Measurements from ENCODE around the gene FBXL14.
"Not testable (repeated sequence)": the region's sequence is repeated elsewhere in the genome, so short reads cannot be mapped to it uniquely, and the experiment has no call there.

The FBXL14 gene

DNA sequence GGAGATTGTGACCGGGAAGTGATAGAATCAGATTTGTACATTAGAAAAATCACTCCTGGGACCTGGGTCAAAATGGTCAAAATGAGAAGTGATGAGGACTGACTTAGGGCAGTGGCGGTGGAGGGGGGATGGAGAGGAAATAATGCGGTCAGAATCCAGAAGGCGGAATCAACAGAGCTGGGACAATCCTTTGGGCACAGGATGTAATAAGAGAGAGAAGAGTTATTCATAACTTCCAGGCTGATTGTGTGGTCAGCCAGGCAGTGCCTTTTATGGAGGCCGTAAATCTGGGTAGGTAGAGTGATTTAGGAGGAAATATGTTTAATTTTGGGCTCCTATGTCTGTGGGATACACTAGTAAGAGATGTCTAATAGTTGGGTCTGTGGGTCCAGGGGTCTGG is 21.6 kb downstream of the FBXL14 start:
- DNase-seq (ENCODE audit: low spot score): no peak

DNA sequence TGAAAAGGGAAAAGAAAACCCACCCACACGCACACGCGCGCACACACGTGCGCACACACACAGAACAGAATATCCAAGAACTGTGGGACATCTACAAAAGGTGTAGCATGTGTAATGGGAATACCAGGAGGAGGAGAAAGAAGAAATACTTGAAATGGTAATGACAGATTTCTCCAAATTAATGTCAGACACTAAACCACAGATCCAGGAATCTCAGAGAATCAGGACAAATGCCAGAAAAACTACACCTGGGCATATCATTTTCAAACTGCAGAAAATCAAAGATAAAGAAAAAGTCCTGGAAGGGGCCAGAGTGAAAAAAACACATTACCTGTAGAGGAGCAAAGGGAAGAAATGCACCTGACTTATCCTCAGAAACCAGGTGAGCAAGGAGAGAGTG is 26.5 kb downstream of the FBXL14 start:
- no peak for DNase-seq (ENCODE audit: low spot score)

DNA sequence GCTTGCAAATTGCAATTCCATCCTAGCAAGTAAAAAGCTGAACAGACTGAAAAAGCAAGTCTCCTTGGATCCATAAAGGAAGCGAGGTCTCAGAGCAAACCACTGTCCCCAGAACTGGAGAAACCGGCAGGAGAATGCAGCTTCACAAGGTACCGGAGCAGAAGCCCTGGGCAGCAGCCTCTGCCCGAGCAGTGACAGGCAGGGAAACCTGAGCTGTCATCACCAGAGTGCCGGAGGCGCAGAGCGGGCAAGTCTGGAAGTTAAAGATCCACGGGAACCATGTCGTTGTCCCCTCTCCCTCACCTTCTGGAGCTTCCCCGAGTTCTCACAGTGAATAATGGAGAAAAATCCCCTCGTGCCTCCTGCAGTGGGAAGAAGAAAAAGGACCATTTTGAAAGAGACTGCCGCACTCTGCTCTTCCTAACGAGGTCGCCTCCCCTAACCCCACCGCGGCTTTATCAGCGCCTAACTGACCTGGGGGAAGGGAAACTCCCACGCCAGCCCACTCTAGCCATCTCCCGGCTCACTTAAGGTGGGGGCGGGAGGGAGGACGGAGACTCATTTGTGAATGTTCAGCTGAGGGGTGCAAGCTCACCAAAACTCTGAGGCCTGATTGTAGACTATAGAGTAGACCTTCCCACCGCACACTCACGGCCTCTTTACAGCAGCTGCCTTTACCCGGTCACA is 27.8 kb downstream of the FBXL14 start:
- no peak for DNase-seq (ENCODE audit: low spot score)

GRCh38 chr12:1565172-1565571 is 29.2 kb downstream of the FBXL14 start:
- no peak for DNase-seq (ENCODE audit: low spot score)

- DNase-seq (ENCODE audit: low spot score): no peak
Observed at GRCh38 chr12:1564067-1564466, 30.3 kb downstream of the FBXL14 start.

- DNase-seq (ENCODE audit: low spot score): no peak
Observed at GRCh38 chr12:1562813-1563407, 31.5 kb downstream of the FBXL14 start.

DNA sequence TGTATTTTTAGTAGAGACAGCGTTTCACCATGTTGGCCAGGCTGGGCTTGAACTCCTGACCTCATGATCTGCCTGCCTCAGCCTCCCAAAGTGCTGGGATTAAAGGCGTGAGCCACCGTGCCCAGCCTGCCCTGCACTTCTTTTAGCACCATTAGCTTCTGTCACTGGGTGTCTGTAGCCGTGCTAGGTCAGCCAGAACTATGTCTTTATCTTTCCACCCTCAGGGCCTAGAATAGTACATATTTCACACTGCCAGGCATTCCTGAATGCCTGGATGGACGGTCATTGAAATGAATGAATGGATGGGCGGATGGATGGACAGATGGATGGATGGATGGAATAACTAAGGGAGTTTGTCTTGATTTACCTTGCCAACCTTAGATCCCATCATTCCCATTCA is 33.7 kb downstream of the FBXL14 start:
- DNase-seq (ENCODE audit: low spot score): no peak

DNA sequence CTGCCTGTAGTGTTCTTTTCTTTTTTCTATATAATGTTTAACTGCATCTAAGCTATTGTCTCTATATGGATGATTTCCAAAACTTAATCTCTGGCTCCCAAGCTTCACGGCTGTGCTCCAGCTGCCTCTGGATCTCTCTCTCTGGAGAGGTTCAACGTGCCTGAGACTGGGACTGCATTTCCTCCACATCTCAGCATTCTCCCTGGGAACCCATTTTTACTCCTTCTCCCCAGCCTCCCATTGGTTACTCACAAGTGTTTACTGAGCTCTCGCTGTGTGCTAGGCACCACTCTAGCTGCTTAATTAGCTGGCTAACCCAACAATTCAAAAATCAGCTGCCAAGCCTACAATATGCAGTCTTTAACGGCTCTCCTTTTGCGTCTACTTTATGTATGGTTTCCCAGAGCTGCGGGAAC is 34.7 kb downstream of the FBXL14 start:
- DNase-seq (ENCODE audit: low spot score): no peak

GRCh38 chr12:1558108-1558507 is 36.3 kb downstream of the FBXL14 start:
- not testable (repeated sequence) for DNase-seq (ENCODE audit: low spot score)

- DNase-seq (ENCODE audit: low spot score): no peak
Observed at GRCh38 chr12:1553987-1554982, 40.1 kb downstream of the FBXL14 start.

DNA sequence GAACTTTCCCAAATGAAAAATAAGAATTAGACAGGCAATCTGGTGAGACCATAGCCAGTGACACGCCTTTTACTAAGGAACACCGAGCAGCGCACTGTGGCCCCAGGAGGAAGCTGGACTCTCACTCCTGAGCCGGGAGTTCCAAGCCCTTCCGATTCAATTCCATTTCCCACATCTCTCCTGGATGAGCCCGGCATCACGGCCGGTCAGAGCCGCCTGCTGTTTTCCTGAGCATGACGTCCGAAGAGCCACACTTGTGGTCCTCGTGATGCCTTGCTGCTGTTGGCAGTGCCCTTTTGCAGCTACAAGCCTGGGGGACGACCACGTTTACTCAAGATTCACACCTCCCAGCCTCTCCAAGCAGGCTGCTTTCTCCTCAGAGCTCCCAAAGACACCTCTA is 40.8 kb downstream of the FBXL14 start:
- no peak for DNase-seq (ENCODE audit: low spot score)

DNA sequence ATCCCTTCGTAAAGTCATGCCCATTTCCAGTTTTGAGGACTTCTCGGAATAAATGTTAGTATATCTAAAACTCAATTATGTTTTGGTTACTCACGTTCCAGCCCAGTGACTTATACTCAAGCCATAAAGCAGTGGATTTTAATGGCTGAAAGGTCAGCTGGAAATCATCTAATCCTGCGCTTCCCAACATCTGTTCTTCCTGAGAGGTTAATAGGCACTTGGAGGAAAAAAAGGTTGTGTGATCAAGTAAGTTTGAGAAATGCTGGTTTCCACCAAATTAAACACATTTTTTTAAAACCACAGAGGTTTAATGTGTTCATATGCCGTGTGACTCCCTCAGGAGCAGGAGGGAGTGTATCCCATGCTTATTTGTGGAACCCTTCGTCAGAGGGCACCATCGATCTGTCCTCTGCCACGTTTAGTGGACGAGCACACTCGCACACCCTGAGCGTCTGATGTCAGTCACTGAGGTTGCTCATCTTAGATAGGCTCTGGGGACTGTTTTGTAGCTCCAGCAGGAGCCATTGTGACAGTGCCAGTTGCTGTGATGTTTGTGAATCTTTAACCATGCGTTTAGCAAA is 41.4 kb downstream of the FBXL14 start:
- no peak for DNase-seq (ENCODE audit: low spot score)

GRCh38 chr12:1552171-1552570 is 42.2 kb downstream of the FBXL14 start:
- DNase-seq (ENCODE audit: low spot score): no peak

DNA sequence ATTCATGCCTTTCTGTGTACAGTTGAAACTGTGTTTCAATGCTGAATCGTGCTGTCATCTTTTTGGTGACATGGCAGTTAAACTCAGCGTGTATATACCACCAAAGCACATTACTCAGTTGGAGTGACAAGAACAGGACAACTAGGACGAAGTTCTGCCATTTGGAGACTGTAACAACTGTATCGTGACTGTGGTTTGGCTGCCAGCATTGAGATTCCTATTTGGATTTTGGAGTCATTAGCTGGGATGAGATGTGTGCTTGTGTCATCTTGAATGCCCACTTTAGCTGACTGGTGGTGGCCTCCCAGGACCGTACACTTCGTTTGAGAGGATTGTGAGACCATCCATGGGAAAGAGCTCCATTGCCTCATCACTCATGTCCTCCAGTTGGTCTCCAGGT is 42.9 kb downstream of the FBXL14 start:
- DNase-seq (ENCODE audit: low spot score): no peak

DNA sequence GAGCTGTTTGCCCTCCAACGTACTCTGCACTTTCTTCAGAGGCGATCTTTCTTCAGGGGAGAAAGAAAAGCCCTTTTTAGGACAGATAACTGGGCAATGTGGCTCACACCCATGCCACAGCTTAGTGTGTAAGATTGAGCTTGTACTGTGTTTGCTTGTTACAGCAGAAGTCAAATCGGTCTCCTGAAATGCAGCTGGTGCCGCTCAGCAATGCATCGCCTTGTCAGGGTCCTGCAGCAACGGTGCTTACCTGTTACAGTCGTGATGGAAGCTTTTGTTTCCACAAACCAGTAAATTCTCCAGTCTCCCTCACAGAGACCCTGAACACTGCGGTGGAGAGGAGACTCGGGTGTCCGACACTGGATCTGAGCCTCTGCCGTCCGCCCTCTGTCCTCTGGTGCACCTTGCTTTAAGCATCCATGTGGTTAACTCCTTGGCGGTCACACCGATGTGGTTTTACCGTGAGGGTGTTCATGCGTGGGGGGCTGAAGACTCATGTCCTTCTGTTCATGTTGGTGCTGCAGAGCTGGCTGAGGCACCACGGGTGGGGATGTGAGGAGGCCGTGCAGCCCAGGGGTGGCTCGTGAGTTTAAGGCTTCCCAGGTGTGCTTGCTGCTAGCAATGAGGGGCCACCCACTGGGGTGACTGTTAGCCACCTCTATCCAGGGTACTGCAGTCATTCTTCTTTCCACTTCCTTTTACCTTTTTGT is 47.3 kb downstream of the FBXL14 start:
- no peak for DNase-seq (ENCODE audit: low spot score)

GRCh38 chr12:1544996-1545700 is 49.2 kb downstream of the FBXL14 start:
- DNase-seq (ENCODE audit: low spot score): no peak

GRCh38 chr12:1542599-1542998 is 51.8 kb downstream of the FBXL14 start:
- no peak for DNase-seq (ENCODE audit: low spot score)

- no peak for DNase-seq (ENCODE audit: low spot score)
Observed at GRCh38 chr12:1540690-1541089, 53.7 kb downstream of the FBXL14 start.

- no peak for DNase-seq (ENCODE audit: low spot score)
Observed at GRCh38 chr12:1539135-1539534, 55.2 kb downstream of the FBXL14 start.

GRCh38 chr12:1536817-1537216 is 57.6 kb downstream of the FBXL14 start:
- no peak for DNase-seq (ENCODE audit: low spot score)

GRCh38 chr12:1534748-1535147 is 59.6 kb downstream of the FBXL14 start:
- DNase-seq (ENCODE audit: low spot score): no peak

Data from putamen (tissue), 1 donor.